H9 (cell line): ENCODE data around the gene DNAAF9. TPM values are rescaled to one million over a fixed set of nuclear protein-coding genes. Genes with fewer than 3 reads are reported as not detected.

ENCODE experiments used
- DNase-seq: peaks from one replicate; pipeline ENCODE4 v3.0.0-alpha.2; 2017
- H2AFZ ChIP-seq: one replicate; pipeline ENCODE4 v1.6.1; 2013; ENCODE audit warnings: mild to moderate bottlenecking, low read length, control low read depth, moderate library complexity
- H2AK5ac ChIP-seq: 2 replicates; pipeline ENCODE4 v1.6.1; 2013; ENCODE audit warnings: low read length, control low read depth, mixed read lengths; ENCODE audit not compliant: insufficient read length
- H2BK120ac ChIP-seq: one replicate; pipeline ENCODE4 v1.6.1; 2013; ENCODE audit warnings: low read depth, mild to moderate bottlenecking, low read length, control low read depth, inconsistent platforms; ENCODE audit not compliant: poor library complexity, severe bottlenecking
- H2BK12ac ChIP-seq: 2 replicates; pipeline ENCODE4 v1.6.1; 2013; ENCODE audit warnings: low read length, control low read depth, mixed read lengths, low read depth; ENCODE audit not compliant: insufficient read length
- H2BK15ac ChIP-seq: 2 replicates; pipeline ENCODE4 v1.6.1; 2013; ENCODE audit warnings: low read depth, low read length, control low read depth
- H2BK20ac ChIP-seq: one replicate; pipeline ENCODE4 v1.6.1; 2013; ENCODE audit warnings: low read depth, mild to moderate bottlenecking, low read length, control low read depth, inconsistent platforms; ENCODE audit not compliant: poor library complexity, severe bottlenecking
- H2BK5ac ChIP-seq: 2 replicates; pipeline ENCODE4 v1.6.1; 2013; ENCODE audit warnings: low read length, control low read depth, mixed read lengths; ENCODE audit not compliant: insufficient read length
- H3K14ac ChIP-seq: 2 replicates; pipeline ENCODE4 v1.6.1; 2013; ENCODE audit warnings: low read length, control low read depth; ENCODE audit not compliant: insufficient read depth
- H3K18ac ChIP-seq: 2 replicates; pipeline ENCODE4 v1.6.1; 2013; ENCODE audit warnings: low read depth, mild to moderate bottlenecking, mixed read lengths, low read length, control low read depth; ENCODE audit not compliant: insufficient read length
- H3K23ac ChIP-seq: 2 replicates; pipeline ENCODE4 v1.6.1; 2013; ENCODE audit warnings: low read length, control low read depth, mixed read lengths, low read depth; ENCODE audit not compliant: insufficient read length
- H3K23me2 ChIP-seq: 2 replicates; pipeline ENCODE4 v1.6.1; 2013; ENCODE audit warnings: low read depth, mild to moderate bottlenecking, mixed read lengths, low read length, control low read depth; ENCODE audit not compliant: insufficient read length, poor library complexity, severe bottlenecking
- H3K27ac ChIP-seq: 2 replicates; pipeline ENCODE4 v1.5.1; 2013; ENCODE audit warnings: low read length, control low read depth, mixed read lengths, low read depth; ENCODE audit not compliant: insufficient read length
- H3K27me3 ChIP-seq: 2 replicates; pipeline ENCODE4 v1.6.1; 2013; ENCODE audit warnings: low read length, control low read depth, inconsistent platforms; ENCODE audit not compliant: insufficient read depth
- H3K4ac ChIP-seq: 2 replicates; pipeline ENCODE4 v1.6.1; 2013; ENCODE audit warnings: low read depth, mild to moderate bottlenecking, control low read depth, inconsistent platforms, low read length, moderate library complexity
- H3K4me1 ChIP-seq: 2 replicates; pipeline ENCODE4 v1.6.1; 2013; ENCODE audit warnings: low read length, control low read depth, inconsistent platforms; ENCODE audit not compliant: insufficient read depth
- H3K4me2 ChIP-seq: 2 replicates; pipeline ENCODE4 v1.6.1; 2013; ENCODE audit warnings: low read length, control low read depth, mixed read lengths; ENCODE audit not compliant: insufficient read length, insufficient read depth
- H3K56ac ChIP-seq: 2 replicates; pipeline ENCODE4 v1.6.1; 2013; ENCODE audit warnings: low read depth, mild to moderate bottlenecking, mixed read lengths, low read length, control low read depth; ENCODE audit not compliant: insufficient read length
- H3K79me1 ChIP-seq: 2 replicates; pipeline ENCODE4 v1.6.1; 2013; ENCODE audit warnings: low read depth, mild to moderate bottlenecking, moderate library complexity, low read length, control low read depth, inconsistent platforms; ENCODE audit not compliant: insufficient read depth, poor library complexity, severe bottlenecking
- H3K79me2 ChIP-seq: 2 replicates; pipeline ENCODE4 v1.6.1; 2013; ENCODE audit warnings: low read length, control low read depth, inconsistent platforms; ENCODE audit not compliant: insufficient read depth
- H3K9ac ChIP-seq: 2 replicates; pipeline ENCODE4 v1.6.1; 2013; ENCODE audit warnings: low read length, control low read depth, mixed read lengths; ENCODE audit not compliant: insufficient read length; ENCODE audit errors: extremely low read depth
- H3K9me3 ChIP-seq: one replicate; pipeline ENCODE4 v1.6.1; 2013; ENCODE audit warnings: low read depth, low read length, inconsistent platforms; ENCODE audit not compliant: control insufficient read depth
- H3T11ph ChIP-seq: one replicate; pipeline ENCODE4 v1.6.1; 2013; ENCODE audit warnings: mild to moderate bottlenecking, low read length, control low read depth, inconsistent platforms
- H4K20me1 ChIP-seq: one replicate; pipeline ENCODE4 v1.6.1; 2013; ENCODE audit not compliant: control insufficient read depth, insufficient read length, insufficient read depth
- H4K5ac ChIP-seq: 2 replicates; pipeline ENCODE4 v1.6.1; 2013; ENCODE audit warnings: low read depth, mild to moderate bottlenecking, mixed read lengths, low read length, control low read depth; ENCODE audit not compliant: insufficient read length
- H4K8ac ChIP-seq: replicated peaks from 2 replicates; pipeline ENCODE4 v1.6.1; 2013; ENCODE audit warnings: low read length, control low read depth, mixed read lengths, low read depth; ENCODE audit not compliant: insufficient read length
- H4K91ac ChIP-seq: 2 replicates; pipeline ENCODE4 v1.6.1; 2013; ENCODE audit warnings: low read depth, mild to moderate bottlenecking, moderate library complexity, mixed read lengths, low read length, control low read depth; ENCODE audit not compliant: insufficient read length
- H3K27ac Mint-ChIP-seq, 3 experiments: 2 replicates in 2 of 3; 3 replicates in 1 of 3; pipeline ENCODE4 v1.8.0; 2020 to 2021; ENCODE audit warnings: mixed read lengths in 3 of 3, mild to moderate bottlenecking in 1 of 3, moderate library complexity in 1 of 3
- H3K27me3 Mint-ChIP-seq: 2 replicates; pipeline ENCODE4 v1.8.0; 2021; ENCODE audit warnings: low read depth, mild to moderate bottlenecking, moderate library complexity, mixed read lengths
- H3K36me3 Mint-ChIP-seq, 3 experiments: 2 replicates in 2 of 3; 3 replicates in 1 of 3; pipeline ENCODE4 v1.8.0; 2020 to 2021; ENCODE audit warnings: low read depth in 3 of 3, mixed read lengths in 3 of 3; ENCODE audit not compliant: insufficient read depth in 1 of 3
- H3K4me1 Mint-ChIP-seq, 2 experiments: 2 replicates each; pipeline ENCODE4 v1.8.0; 2020; ENCODE audit warnings: mixed read lengths in 2 of 2
- H3K4me3 Mint-ChIP-seq, 2 experiments: 2 replicates in 1 of 2; 3 replicates in 1 of 2; pipeline ENCODE4 v1.8.0; 2020 to 2021; ENCODE audit warnings: mild to moderate bottlenecking in 2 of 2, mixed read lengths in 2 of 2, moderate library complexity in 1 of 2
- H3K9me3 Mint-ChIP-seq, 2 experiments: 2 replicates in 1 of 2; 3 replicates in 1 of 2; pipeline ENCODE4 v1.8.0; 2020; ENCODE audit warnings: mild to moderate bottlenecking in 2 of 2, mixed read lengths in 2 of 2, moderate library complexity in 1 of 2
- WGBS: extraction: QIAGEN DNeasy Blood & Tissue Kit; methylation state at CpG from one replicate; pipeline ENCODE4 v1.1.7; 2013; ENCODE audit warnings: missing lambda C conversion rate, low lambda C conversion rate, mixed read lengths; ENCODE audit not compliant: insufficient read length; ENCODE audit errors: extremely low coverage; 5-methylcytosine and 5-hydroxymethylcytosine counted together
- total RNA-seq: library from RNA; stranded (reverse); gene quantifications from 2 replicates; pipeline ENCODE4 v1.2.1, GENCODE V29; 2021
- TF ChIP-seq, protein P1 (sequence below): fragments of 200-600 bp; sonication (generic); conservative IDR thresholded peaks from 3 replicates; pipeline ENCODE4 v1.8.0; 2021; ENCODE audit warnings: antibody characterized with exemption, mild to moderate bottlenecking

DNAAF9 gene
- total RNA-seq, 1 experiment from 2014 or later, result 5.5 TPM

GRCh38 chr20:3446779-3447178, 39.3 kb upstream of the DNAAF9 start:
- Histone ChIP-seq H2BK5ac (no peak overlapping the region), H3K27me3 (no peaks in the 10 kb centered on the region), H3K79me1 (no peaks in the 10 kb centered on the region), H3K56ac (no peak overlapping the region), H3K27ac (no peak overlapping the region), H3K23ac (no peak overlapping the region), H2BK20ac (no peak overlapping the region), H3K4me1 (no peaks in the 10 kb centered on the region), H3K79me2 (no peaks in the 10 kb centered on the region), H4K91ac (no peak overlapping the region), H2BK15ac (no peak overlapping the region), H2AFZ (no peak overlapping the region), H2BK12ac (no peak overlapping the region), H3K14ac (no peak overlapping the region), H3K9ac (no peak overlapping the region), H3K23me2 (no peaks in the 10 kb centered on the region), H2AK5ac (no peak overlapping the region), H4K5ac (no peak overlapping the region), H3K9me3 (no peaks in the 10 kb centered on the region), H3K18ac (no peak overlapping the region), H3T11ph (no peak overlapping the region), H4K20me1 (no peaks in the 10 kb centered on the region), H2BK120ac (no peak overlapping the region), H4K8ac (no peak overlapping the region), H3K4me2 (no peak overlapping the region), H3K4ac (no peak overlapping the region)
- no CpG with 5 or more reads among the region's 8 CpGs for WGBS
- TF ChIP-seq, protein P1, sequence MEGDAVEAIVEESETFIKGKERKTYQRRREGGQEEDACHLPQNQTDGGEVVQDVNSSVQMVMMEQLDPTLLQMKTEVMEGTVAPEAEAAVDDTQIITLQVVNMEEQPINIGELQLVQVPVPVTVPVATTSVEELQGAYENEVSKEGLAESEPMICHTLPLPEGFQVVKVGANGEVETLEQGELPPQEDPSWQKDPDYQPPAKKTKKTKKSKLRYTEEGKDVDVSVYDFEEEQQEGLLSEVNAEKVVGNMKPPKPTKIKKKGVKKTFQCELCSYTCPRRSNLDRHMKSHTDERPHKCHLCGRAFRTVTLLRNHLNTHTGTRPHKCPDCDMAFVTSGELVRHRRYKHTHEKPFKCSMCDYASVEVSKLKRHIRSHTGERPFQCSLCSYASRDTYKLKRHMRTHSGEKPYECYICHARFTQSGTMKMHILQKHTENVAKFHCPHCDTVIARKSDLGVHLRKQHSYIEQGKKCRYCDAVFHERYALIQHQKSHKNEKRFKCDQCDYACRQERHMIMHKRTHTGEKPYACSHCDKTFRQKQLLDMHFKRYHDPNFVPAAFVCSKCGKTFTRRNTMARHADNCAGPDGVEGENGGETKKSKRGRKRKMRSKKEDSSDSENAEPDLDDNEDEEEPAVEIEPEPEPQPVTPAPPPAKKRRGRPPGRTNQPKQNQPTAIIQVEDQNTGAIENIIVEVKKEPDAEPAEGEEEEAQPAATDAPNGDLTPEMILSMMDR, result no peak
- Mint-ChIP-seq H3K27me3 (no peaks in the 10 kb centered on the region; the same call in 1 of the 2 replicates), H3K4me1 (peaks cover under 1 to 8% of the 10 kb centered on the region in 2 experiments), H3K36me3 (peaks cover 0 to 4% (median 0%) of the 10 kb centered on the region in 3 experiments; a peak in 1 of 7 replicates), H3K9me3 (peaks cover 4% of the 10 kb centered on the region in 2 experiments; a peak in 4 of 5 replicates), H3K4me3 (no peak overlapping the region), H3K27ac (no peak overlapping the region)
- DNase-seq, result no peak
